Activated naive CD4-positive, alpha-beta T cell treated with anti-CD3 and anti-CD28 coated beads, Interleukin-2, amount 50 U/mL, for 16 hours (primary cell): Measurements from ENCODE around the gene MTHFD1L.

Experiments
- DNase-seq: peaks from one replicate; pipeline ENCODE4 v3.0.0-alpha.2; 2020

Gene MTHFD1L

DNA sequence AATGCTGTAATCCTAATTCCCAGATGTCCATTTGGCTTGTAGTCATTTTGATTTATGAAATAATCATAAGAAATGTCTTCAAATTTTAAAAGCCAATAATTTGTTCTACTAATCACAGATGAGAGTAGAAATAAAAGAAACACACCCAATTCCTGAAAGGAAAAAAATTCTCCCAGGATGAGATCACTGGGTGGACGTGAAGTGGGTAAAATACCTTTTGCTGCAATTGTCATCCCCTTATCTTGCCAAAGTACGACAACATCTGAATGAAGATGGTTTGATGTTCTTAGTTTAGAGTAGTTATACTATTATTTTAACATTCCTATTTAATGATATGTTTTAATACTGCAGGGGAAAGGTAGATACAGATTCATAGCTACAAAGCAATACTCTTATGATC lies 33.7 kb downstream of the MTHFD1L start:
- no peak for DNase-seq

DNA sequence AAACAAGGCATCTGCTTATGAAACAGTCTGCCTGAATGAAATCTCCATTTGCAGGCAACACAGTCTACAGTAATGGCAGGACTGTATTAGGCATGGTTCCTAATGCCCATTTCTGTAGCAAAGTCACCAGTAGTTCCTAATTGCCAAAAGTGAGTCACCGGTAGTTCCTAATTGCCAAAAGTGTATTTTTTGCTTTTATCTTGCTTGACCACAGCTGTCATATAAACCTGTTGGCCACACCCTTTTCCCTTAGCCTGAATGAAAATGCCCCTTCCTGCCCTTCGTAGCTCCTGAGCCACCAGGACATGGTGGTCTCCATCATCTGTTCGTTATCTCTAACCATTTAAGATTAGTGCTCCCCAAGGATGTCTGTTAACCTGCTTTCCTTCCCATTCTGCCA lies 34.5 kb downstream of the MTHFD1L start:
- no peak for DNase-seq

GRCh38 chr6:150902142-150902776 lies 36.8 kb downstream of the MTHFD1L start:
- no peak for DNase-seq

GRCh38 chr6:150905769-150906168 lies 40.3 kb downstream of the MTHFD1L start:
- no peak for DNase-seq

- no peak for DNase-seq
Observed at GRCh38 chr6:150906641-150907326, 41.3 kb downstream of the MTHFD1L start.

- DNase-seq, result no peak
Observed at GRCh38 chr6:150907383-150907782, 41.9 kb downstream of the MTHFD1L start.

DNA sequence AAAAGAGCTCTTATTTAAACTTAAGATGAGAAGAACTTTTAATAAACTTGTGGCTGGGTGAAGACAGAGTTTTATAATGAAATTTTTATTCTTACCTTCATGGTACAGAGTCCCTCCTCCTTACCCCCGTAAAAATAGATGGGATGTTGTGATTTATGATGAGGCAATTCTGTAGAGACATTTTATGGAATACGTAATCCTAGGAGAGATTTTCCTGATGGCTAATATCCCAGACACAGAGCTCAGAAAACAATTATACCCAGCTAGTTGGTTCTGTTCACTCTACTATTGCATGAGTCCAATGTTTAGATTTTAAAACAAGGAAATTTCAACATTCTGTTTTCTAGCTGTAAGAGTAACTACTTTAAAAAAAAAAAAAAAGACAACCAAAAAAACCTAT lies 43.4 kb downstream of the MTHFD1L start:
- no peak for DNase-seq

DNA sequence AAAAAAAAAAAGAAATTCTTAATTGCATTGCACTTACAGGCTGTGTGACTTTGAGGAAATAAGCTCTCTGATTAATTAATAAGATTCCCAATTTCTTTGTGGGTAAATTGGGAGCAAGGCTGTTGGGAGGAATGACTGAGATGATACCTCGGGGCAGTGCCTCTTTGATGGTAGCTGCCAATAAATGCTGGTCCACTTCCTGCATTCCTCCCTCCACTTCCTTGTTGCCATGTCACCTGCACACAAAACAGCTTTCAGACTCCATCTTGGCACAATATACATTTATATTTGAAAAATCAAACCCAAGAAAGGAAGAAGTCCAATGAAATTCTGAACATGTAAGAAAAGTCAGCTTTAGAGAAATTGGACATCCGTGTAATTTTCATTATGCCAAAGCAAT lies 45.1 kb downstream of the MTHFD1L start:
- no peak for DNase-seq

DNA sequence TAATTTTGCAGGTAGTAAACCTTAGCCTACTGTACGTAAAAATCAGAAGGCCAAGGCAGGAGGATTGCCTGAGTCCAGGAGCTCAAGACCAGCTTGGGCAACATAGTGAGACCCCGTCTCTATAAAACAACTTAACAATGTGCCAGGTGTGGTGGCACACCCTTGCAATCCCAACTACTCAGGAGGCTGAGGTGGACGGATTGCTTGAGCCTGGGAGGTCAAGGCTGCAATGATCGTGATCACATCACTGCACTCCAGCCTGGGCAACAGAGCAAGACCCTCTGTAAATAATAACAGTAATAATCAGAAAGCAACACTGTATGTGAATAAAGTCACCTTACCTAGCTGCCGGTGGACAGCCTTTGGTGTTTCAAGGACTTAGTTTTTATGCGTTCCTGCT lies 48.9 kb downstream of the MTHFD1L start:
- DNase-seq, result no peak

- DNase-seq, result no peak
Observed at GRCh38 chr6:150915131-150915879, 49.8 kb downstream of the MTHFD1L start.

DNA sequence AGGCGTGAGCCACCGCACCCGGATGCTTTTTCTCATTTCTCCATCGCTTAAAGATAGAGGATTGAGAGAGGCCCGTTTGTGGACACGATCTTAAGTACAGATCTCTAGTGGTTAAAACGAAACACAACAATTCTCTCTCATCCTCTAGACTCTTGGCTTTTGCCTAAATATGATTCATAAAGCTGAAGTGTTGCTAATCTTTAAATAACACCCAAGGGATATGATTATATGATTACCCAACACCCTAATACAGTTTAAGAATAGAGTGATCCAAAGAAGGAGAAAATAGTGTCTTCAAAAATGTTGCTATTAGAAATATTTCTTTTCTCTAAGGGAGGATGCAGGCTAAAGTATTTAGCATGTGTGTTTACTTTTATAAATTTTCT lies 50.4 kb downstream of the MTHFD1L start:
- DNase-seq, result no peak

DNA sequence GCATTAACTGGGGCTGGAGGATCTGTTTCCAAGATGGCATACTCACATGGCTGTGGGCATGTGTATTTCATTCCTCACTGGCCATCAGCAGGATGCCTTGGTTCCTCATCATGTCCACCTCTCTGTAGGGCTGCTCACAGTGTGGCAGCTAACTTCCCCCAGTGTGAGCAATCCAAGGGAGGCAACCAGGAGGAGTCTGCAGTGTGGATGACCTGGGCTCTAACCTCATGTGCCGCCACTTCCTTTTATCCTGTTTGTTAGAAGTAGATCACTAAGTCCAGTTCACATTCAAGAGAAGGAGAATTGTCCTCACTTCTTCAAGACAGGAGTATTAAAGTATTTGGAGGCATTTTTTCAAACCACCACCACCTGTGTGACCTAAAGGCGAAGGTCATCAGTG lies 54.4 kb downstream of the MTHFD1L start:
- no peak for DNase-seq

GRCh38 chr6:150922137-150922536 lies 56.6 kb downstream of the MTHFD1L start:
- no peak for DNase-seq

GRCh38 chr6:150924808-150925589 lies 59.5 kb downstream of the MTHFD1L start:
- DNase-seq, result no peak

DNA sequence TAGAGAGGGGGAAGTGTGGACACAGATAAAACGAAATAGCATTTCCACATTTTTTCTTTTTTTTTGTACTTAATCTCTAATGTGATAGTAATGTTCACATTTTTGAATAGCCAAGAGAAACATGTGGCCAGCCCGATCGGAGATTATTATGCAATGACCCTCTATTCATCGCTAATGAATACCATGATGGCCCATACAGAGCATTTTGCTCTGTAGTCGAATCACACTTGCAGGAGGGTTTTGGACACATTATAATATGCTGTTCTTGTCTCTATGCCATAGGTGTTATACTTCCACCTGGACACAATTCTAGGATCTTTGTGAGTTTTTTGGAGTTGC lies 60.1 kb downstream of the MTHFD1L start:
- DNase-seq, result no peak

- DNase-seq, result no peak
Observed at GRCh38 chr6:150925976-150926375, 60.5 kb downstream of the MTHFD1L start.

GRCh38 chr6:150928882-150929281 lies 63.4 kb downstream of the MTHFD1L start:
- no peak for DNase-seq

DNA sequence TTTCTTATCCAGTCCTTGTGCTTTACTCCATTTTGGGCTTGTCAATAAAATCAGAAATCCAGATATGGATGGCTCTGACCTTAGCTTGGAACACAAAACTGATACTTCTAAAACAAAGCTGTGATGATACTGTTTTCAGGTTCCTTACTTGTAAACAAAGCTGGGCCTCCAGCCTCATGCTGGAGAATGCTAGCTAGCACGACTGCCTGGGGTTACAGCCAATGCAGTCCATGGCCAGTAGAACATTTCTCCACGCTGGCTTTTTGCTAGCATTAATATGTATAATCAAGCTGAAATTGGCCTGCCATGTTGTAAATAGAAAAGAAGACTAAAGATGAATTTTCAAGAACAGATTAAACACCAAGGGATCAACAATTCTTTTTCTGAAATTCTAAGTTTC lies 63.9 kb downstream of the MTHFD1L start:
- no peak for DNase-seq

GRCh38 chr6:150930841-150931240 lies 65.3 kb downstream of the MTHFD1L start:
- no peak for DNase-seq

GRCh38 chr6:150931405-150931804 lies 65.9 kb downstream of the MTHFD1L start:
- no peak for DNase-seq

DNA sequence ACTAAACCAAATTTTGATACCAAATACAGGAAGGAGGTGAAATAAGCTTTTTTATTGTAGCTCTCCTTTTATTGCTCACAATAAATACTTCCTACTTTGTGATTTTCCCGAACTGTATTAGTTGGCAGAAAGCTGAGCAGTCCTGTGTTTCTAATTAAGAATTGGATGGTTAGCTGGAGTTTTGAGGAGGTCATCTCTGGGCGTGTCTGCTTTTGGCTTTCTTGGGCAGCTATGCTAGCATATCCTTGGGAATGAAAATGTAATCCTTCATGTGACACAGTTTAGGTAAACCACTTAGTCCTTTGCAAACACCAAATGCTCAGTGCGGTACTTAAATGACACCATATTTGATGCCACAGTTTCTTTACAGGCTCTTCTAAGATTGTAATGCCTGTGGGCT lies 67.5 kb downstream of the MTHFD1L start:
- no peak for DNase-seq

- no peak for DNase-seq
Observed at GRCh38 chr6:150934380-150934779, 68.9 kb downstream of the MTHFD1L start.

DNA sequence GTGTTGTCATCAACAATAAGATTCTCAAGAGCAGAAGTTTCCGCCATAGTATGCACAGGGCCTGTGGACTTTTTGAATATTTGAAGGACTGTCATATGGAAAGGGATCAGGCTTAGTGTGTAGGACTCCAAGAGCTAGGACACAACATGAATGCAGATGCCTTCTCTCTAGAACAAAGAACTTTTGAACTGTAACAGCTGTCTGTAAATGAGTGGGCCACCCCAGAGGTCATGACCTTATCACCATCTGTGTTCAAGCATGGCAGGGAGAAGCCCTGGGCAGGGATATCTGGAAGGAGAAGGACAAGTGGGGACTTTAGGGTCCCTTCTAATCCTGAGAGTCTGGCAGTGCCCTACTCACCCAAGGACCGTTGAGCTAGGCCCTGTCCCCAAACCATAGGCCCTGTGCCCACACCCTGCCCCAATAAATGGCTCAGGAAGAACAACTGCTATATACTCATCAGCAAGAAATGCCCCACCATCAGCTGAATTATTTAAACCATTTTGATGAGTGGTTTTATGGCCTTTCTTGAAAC lies 70.6 kb downstream of the MTHFD1L start:
- no peak for DNase-seq
